CD4-positive, alpha-beta memory T cell (primary cell): ENCODE measurements around the gene ADAM19. TPM values are rescaled to one million over a fixed set of nuclear protein-coding genes. Genes with fewer than 3 reads are reported as not detected.
A peak's percentile ranks its signal among the peaks of the same experiment; 100 is the strongest.

Experiments used
- CTCF ChIA-PET: fragments of 350-600 bp; sonication (Branson Sonifier 250); formaldehyde crosslinking; loops from one replicate; lab custom pipeline; 2021; ENCODE audit warnings: inconsistent platforms; ENCODE audit not compliant: partially characterized antibody; lab: Charles Lee
- POLR2A ChIA-PET: fragments of 350-600 bp; sonication (Branson Sonifier 250); formaldehyde crosslinking; loops from one replicate; lab custom pipeline; 2021; ENCODE audit not compliant: partially characterized antibody; lab: Charles Lee
- DNase-seq, 5 donors: peaks; one replicate each; pipeline versions ENCODE4 v3.0.0 to v3.0.0-alpha.2; 2020 to 2022; ENCODE audit warnings: mixed read lengths in 1 of 5
- H3K27ac ChIP-seq: one replicate; pipeline ENCODE4 v1.7.0; 2013; ENCODE audit warnings: low read depth, low read length
- H3K27me3 ChIP-seq: 2 replicates; pipeline ENCODE4 v1.7.0; 2013; ENCODE audit warnings: mild to moderate bottlenecking, low read length, moderate library complexity; ENCODE audit not compliant: insufficient read depth
- H3K36me3 ChIP-seq: 2 replicates; pipeline ENCODE4 v1.7.0; 2013; ENCODE audit warnings: mild to moderate bottlenecking, low read length, moderate library complexity; ENCODE audit not compliant: insufficient read depth
- H3K4me1 ChIP-seq: 2 replicates; pipeline ENCODE4 v1.7.0; 2013; ENCODE audit warnings: mild to moderate bottlenecking, low read length, moderate library complexity; ENCODE audit not compliant: insufficient read depth
- H3K4me3 ChIP-seq, 2 donors: one replicate each; pipeline ENCODE4 v1.7.0; 2013; ENCODE audit warnings: low read length in 2 of 2, mild to moderate bottlenecking in 1 of 2
- H3K9me3 ChIP-seq, 2 donors: one replicate each; pipeline ENCODE4 v1.7.0; 2013; ENCODE audit warnings: low read length in 2 of 2, control low read depth in 1 of 2; ENCODE audit not compliant: control insufficient read depth in 1 of 2
- H3K27ac Mint-ChIP-seq, 7 donors: one replicate each; pipeline ENCODE4 v1.8.0; 2020 to 2021; ENCODE audit warnings: mixed read lengths in 7 of 7, mild to moderate bottlenecking in 6 of 7, inconsistent platforms in 3 of 7, moderate library complexity in 3 of 7
- H3K27me3 Mint-ChIP-seq, 2 donors: one replicate each; pipeline ENCODE4 v1.8.0; 2020 to 2021; ENCODE audit warnings: mixed read lengths in 2 of 2
- H3K36me3 Mint-ChIP-seq, 2 donors: one replicate each; pipeline ENCODE4 v1.8.0; 2020 to 2021; ENCODE audit warnings: mixed read lengths in 2 of 2, inconsistent platforms in 1 of 2, mild to moderate bottlenecking in 1 of 2
- H3K4me1 Mint-ChIP-seq, 4 donors: one replicate each; pipeline ENCODE4 v1.8.0; 2020 to 2021; ENCODE audit warnings: mixed read lengths in 4 of 4, mild to moderate bottlenecking in 1 of 4
- H3K4me3 Mint-ChIP-seq, 8 donors: one replicate each; pipeline ENCODE4 v1.8.0; 2020 to 2021; ENCODE audit warnings: mixed read lengths in 8 of 8, mild to moderate bottlenecking in 7 of 8, moderate library complexity in 6 of 8, inconsistent platforms in 3 of 8
- H3K9me3 Mint-ChIP-seq, 8 donors: one replicate each; pipeline ENCODE4 v1.8.0; 2020 to 2021; ENCODE audit warnings: mixed read lengths in 8 of 8, mild to moderate bottlenecking in 5 of 8, inconsistent platforms in 3 of 8, moderate library complexity in 1 of 8
- intact Hi-C: fragments of 100-400 bp; cut with micrococcal nuclease; formaldehyde crosslinking; loops from one replicate; pipeline ENCODE4 v1.15.1; 2023
- polyA plus RNA-seq, 2 donors: library from polyadenylated mRNA; unstranded; fragments of 300-500 nt; fragmentation: Illumina TruSeq; gene quantifications; one replicate each; pipeline ENCODE4 v1.2.3, GENCODE V29; 2021
- total RNA-seq, 2 experiments: library from RNA; stranded (reverse); gene quantifications; one replicate each; pipeline ENCODE4 v1.2.3, GENCODE V29; 2021

The ADAM19 gene
- total and polyA plus RNA-seq, 4 experiments from 2014 or later: 1.9 to 33.9 (median 28.0) TPM

- H3K4me1 Mint-ChIP-seq: peaks cover 31 to 76% (median 59%) of the 10 kb centered on the region in 4 donors
- Histone ChIP-seq H3K27ac (no peak overlapping the region), H3K4me3 (no peak overlapping the region), H3K4me1 (peaks cover 40% of the 10 kb centered on the region), H3K27me3 (no peaks in the 10 kb centered on the region), H3K9me3 (no peaks in the 10 kb centered on the region), H3K36me3 (peaks cover 19% of the 10 kb centered on the region)
- H3K27me3 Mint-ChIP-seq: no peaks in the 10 kb centered on the region
- H3K4me3 Mint-ChIP-seq: peak overlapping the region in 2 of 8 donors; percentile 43 to 49
- CTCF ChIA-PET: interaction anchor here (0.8 to 3.1 kb wide), 6 partner anchors 9 to 206 kb away, joined by 3 to 8 read pairs (median 4); partner anchors contain the start of gene SOX30
- POLR2A ChIA-PET: interaction anchor here (2.0 to 2.2 kb wide), 2 partner anchors 9 kb away, joined by 9 to 11 read pairs; no protein-coding TSS in a partner anchor
- intact Hi-C loops: no loop called here
- H3K9me3 Mint-ChIP-seq: no peaks in the 10 kb centered on the region
- peak overlapping the region in 5 of 7 donors; percentile 23 to 73 (median 48) for H3K27ac Mint-ChIP-seq
- peaks cover 45 to 58% of the 10 kb centered on the region in 2 donors for H3K36me3 Mint-ChIP-seq
- DNase-seq: no peak
Observed at GRCh38 chr5:157535042-157535865, 40.3 kb downstream of the ADAM19 start.

- ChIA-PET POLR2A (interaction anchor here (0.6 to 2.0 kb wide), 3 partner anchors 8 to 79 kb away, joined by 3 to 15 read pairs (median 3); no protein-coding TSS in a partner anchor), CTCF (interaction anchor here (0.9 to 1.5 kb wide), 2 partner anchors 57 to 210 kb away, joined by 3 to 7 read pairs; partner anchors contain the start of gene LSM11)
- H3K27ac Mint-ChIP-seq: peak overlapping the region in 2 of 7 donors; percentile 48 to 50
- Histone ChIP-seq H3K4me3 (no peak overlapping the region), H3K36me3 (peaks cover 34% of the 10 kb centered on the region), H3K9me3 (no peaks in the 10 kb centered on the region), H3K4me1 (peaks cover 40% of the 10 kb centered on the region), H3K27ac (no peak overlapping the region), H3K27me3 (no peaks in the 10 kb centered on the region)
- no peaks in the 10 kb centered on the region for H3K27me3 Mint-ChIP-seq
- peaks cover 67 to 78% of the 10 kb centered on the region in 2 donors for H3K36me3 Mint-ChIP-seq
- H3K4me1 Mint-ChIP-seq: peaks cover 27 to 76% (median 57%) of the 10 kb centered on the region in 4 donors
- H3K9me3 Mint-ChIP-seq: no peaks in the 10 kb centered on the region
- H3K4me3 Mint-ChIP-seq: no peak overlapping the region
- no peak for DNase-seq
- intact Hi-C loops: no loop called here
Observed at GRCh38 chr5:157533011-157533481, 42.5 kb downstream of the ADAM19 start.

GRCh38 chr5:157532022-157532421, 43.6 kb downstream of the ADAM19 start:
- DNase-seq: no peak
- peaks cover 32% of the 10 kb centered on the region for H3K36me3 ChIP-seq
- ChIA-PET CTCF (interaction anchor here (0.7 to 1.5 kb wide), 4 partner anchors 8 to 211 kb away, joined by 3 to 7 read pairs (median 3); partner anchors contain the start of gene LSM11), POLR2A (interaction anchor here (2.0 kb wide), 1 partner anchor 9 kb away, joined by 15 read pairs; no protein-coding TSS in a partner anchor)
- H3K9me3 ChIP-seq: no peaks in the 10 kb centered on the region
- H3K27me3 ChIP-seq: no peaks in the 10 kb centered on the region
- Mint-ChIP-seq H3K4me1 (peaks cover 30 to 76% (median 57%) of the 10 kb centered on the region in 4 donors), H3K9me3 (no peaks in the 10 kb centered on the region), H3K27ac (peak overlapping the region in 2 of 7 donors; percentile 4 to 35), H3K36me3 (peaks cover 74 to 79% of the 10 kb centered on the region in 2 donors), H3K4me3 (no peak overlapping the region), H3K27me3 (no peaks in the 10 kb centered on the region)
- no peak overlapping the region for H3K4me3 ChIP-seq
- H3K4me1 ChIP-seq: peaks cover 36% of the 10 kb centered on the region
- no peak overlapping the region for H3K27ac ChIP-seq
- intact Hi-C loops: no loop called here

GRCh38 chr5:157530226-157530972, 45.2 kb downstream of the ADAM19 start:
- Histone ChIP-seq H3K4me3 (no peak overlapping the region), H3K36me3 (peaks cover 25% of the 10 kb centered on the region), H3K4me1 (peaks cover 43% of the 10 kb centered on the region), H3K27me3 (no peaks in the 10 kb centered on the region), H3K9me3 (no peaks in the 10 kb centered on the region), H3K27ac (no peak overlapping the region)
- intact Hi-C loops: no loop called here
- Mint-ChIP-seq H3K27me3 (no peaks in the 10 kb centered on the region), H3K4me1 (peaks cover 33 to 83% (median 61%) of the 10 kb centered on the region in 4 donors), H3K36me3 (peaks cover 62 to 72% of the 10 kb centered on the region in 2 donors), H3K27ac (peak overlapping the region; percentile 19 to 63 (median 48)), H3K4me3 (peak overlapping the region in 1 of 8 donors; percentile 9), H3K9me3 (no peaks in the 10 kb centered on the region)
- DNase-seq: no peak
- CTCF ChIA-PET: no interaction called here
- POLR2A ChIA-PET: interaction anchor here (1.2 to 4.7 kb wide), 2 partner anchors 10 to 14 kb away, joined by 4 to 25 read pairs; no protein-coding TSS in a partner anchor

GRCh38 chr5:157529002-157529401, 46.6 kb downstream of the ADAM19 start:
- ChIA-PET POLR2A (interaction anchor here (1.2 to 4.7 kb wide), 3 partner anchors 11 to 29 kb away, joined by 3 to 25 read pairs (median 4); no protein-coding TSS in a partner anchor), CTCF (interaction anchor here (1.1 kb wide), 1 partner anchor 12 kb away, joined by 4 read pairs; no protein-coding TSS in a partner anchor)
- Histone ChIP-seq H3K27ac (no peak overlapping the region), H3K4me1 (peaks cover 48% of the 10 kb centered on the region), H3K36me3 (peaks cover 21% of the 10 kb centered on the region), H3K4me3 (no peak overlapping the region), H3K27me3 (no peaks in the 10 kb centered on the region), H3K9me3 (no peaks in the 10 kb centered on the region)
- Mint-ChIP-seq H3K27me3 (no peaks in the 10 kb centered on the region), H3K4me3 (no peak overlapping the region), H3K36me3 (peaks cover 50 to 71% of the 10 kb centered on the region in 2 donors), H3K9me3 (no peaks in the 10 kb centered on the region), H3K4me1 (peaks cover 34 to 83% (median 63%) of the 10 kb centered on the region in 4 donors), H3K27ac (peak overlapping the region in 3 of 7 donors; percentile 22 to 60 (median 41))
- DNase-seq: no peak
- intact Hi-C loops: loop anchor here (5.0 kb wide), 1 partner anchor 37 kb away; no protein-coding TSS in a partner anchor

- no peak for DNase-seq
- peaks cover 48% of the 10 kb centered on the region for H3K4me1 ChIP-seq
- Mint-ChIP-seq H3K4me3 (no peak overlapping the region), H3K27me3 (no peaks in the 10 kb centered on the region), H3K27ac (peak overlapping the region in 4 of 7 donors; percentile 22 to 64 (median 52)), H3K4me1 (peaks cover 35 to 88% (median 62%) of the 10 kb centered on the region in 4 donors), H3K36me3 (peaks cover 54 to 72% of the 10 kb centered on the region in 2 donors), H3K9me3 (no peaks in the 10 kb centered on the region)
- no peaks in the 10 kb centered on the region for H3K27me3 ChIP-seq
- H3K27ac ChIP-seq: no peak overlapping the region
- H3K36me3 ChIP-seq: peaks cover 20% of the 10 kb centered on the region
- ChIA-PET CTCF (interaction anchor here (0.5 to 1.0 kb wide), 4 partner anchors 9 to 62 kb away, joined by 3 read pairs; no protein-coding TSS in a partner anchor), POLR2A (interaction anchor here (1.2 to 4.7 kb wide), 2 partner anchors 12 to 30 kb away, joined by 3 to 25 read pairs; no protein-coding TSS in a partner anchor)
- no peaks in the 10 kb centered on the region for H3K9me3 ChIP-seq
- intact Hi-C loops: loop anchor here (5.0 kb wide), 1 partner anchor 36 kb away; no protein-coding TSS in a partner anchor
- no peak overlapping the region for H3K4me3 ChIP-seq
Observed at GRCh38 chr5:157528036-157528632, 47.4 kb downstream of the ADAM19 start.
